Mesendoderm (in vitro differentiated cells): Measurements from ENCODE around the gene GLIPR1L2.
A peak's percentile ranks its signal among the peaks of the same experiment; 100 is the strongest.
"Not testable (repeated sequence)": the region's sequence is repeated elsewhere in the genome, so short reads cannot be mapped to it uniquely, and the experiment has no call there.

ENCODE experiments used
- DNase-seq: peaks from one replicate; pipeline ENCODE4 v3.0.0; 2013
- H2AK5ac ChIP-seq: 2 replicates; pipeline ENCODE4 v1.6.1; 2013; ENCODE audit warnings: low read length, inconsistent platforms
- H2BK120ac ChIP-seq: 2 replicates; pipeline ENCODE4 v1.6.1; 2013; ENCODE audit warnings: low read depth, mild to moderate bottlenecking, low read length, moderate library complexity, mixed read lengths
- H2BK15ac ChIP-seq: replicated peaks from 2 replicates; pipeline ENCODE4 v1.6.1; 2013; ENCODE audit warnings: low read depth, mild to moderate bottlenecking, moderate library complexity
- H2BK5ac ChIP-seq: 2 replicates; pipeline ENCODE4 v1.6.1; 2013; ENCODE audit warnings: low read length, inconsistent platforms
- H3K18ac ChIP-seq: 2 replicates; pipeline ENCODE4 v1.6.1; 2013; ENCODE audit warnings: mild to moderate bottlenecking, low read length, mixed read lengths
- H3K23ac ChIP-seq: one replicate; pipeline ENCODE4 v1.6.1; 2013; ENCODE audit warnings: low read length
- H3K27ac ChIP-seq: 2 replicates; pipeline ENCODE4 v1.5.1; 2013; ENCODE audit warnings: low read depth, mild to moderate bottlenecking, inconsistent platforms, low read length, moderate library complexity
- H3K27me3 ChIP-seq: 2 replicates; pipeline ENCODE4 v1.6.1; 2013; ENCODE audit warnings: low read length, control low read depth, mild to moderate bottlenecking, inconsistent platforms; ENCODE audit not compliant: insufficient read depth, poor library complexity
- H3K36me3 ChIP-seq: 2 replicates; pipeline ENCODE4 v1.6.1; 2013; ENCODE audit warnings: low read length, inconsistent platforms; ENCODE audit not compliant: control insufficient read depth, insufficient read depth
- H3K4ac ChIP-seq: one replicate; pipeline ENCODE4 v1.6.1; 2013; ENCODE audit warnings: low read depth, mild to moderate bottlenecking, low read length, moderate library complexity
- H3K4me1 ChIP-seq: 2 replicates; pipeline ENCODE4 v1.6.1; 2013; ENCODE audit warnings: low read depth, low read length, inconsistent platforms; ENCODE audit not compliant: control insufficient read depth
- H3K4me2 ChIP-seq: 2 replicates; pipeline ENCODE4 v1.6.1; 2013; ENCODE audit warnings: low read length
- H3K4me3 ChIP-seq: 2 replicates; pipeline ENCODE4 v1.5.1; 2013; ENCODE audit warnings: mild to moderate bottlenecking, low read length
- H3K56ac ChIP-seq: one replicate; pipeline ENCODE4 v1.6.1; 2013; ENCODE audit warnings: low read length
- H3K79me1 ChIP-seq: 2 replicates; pipeline ENCODE4 v1.6.1; 2013; ENCODE audit warnings: low read length, inconsistent platforms
- H3K79me2 ChIP-seq: 2 replicates; pipeline ENCODE4 v1.6.1; 2013; ENCODE audit warnings: mild to moderate bottlenecking, low read length; ENCODE audit not compliant: control insufficient read depth, insufficient read depth
- H3K9ac ChIP-seq: 2 replicates; pipeline ENCODE4 v1.6.1; 2013; ENCODE audit warnings: low read length, inconsistent platforms
- H4K5ac ChIP-seq: one replicate; pipeline ENCODE4 v1.6.1; 2013; ENCODE audit warnings: low read length
- H4K8ac ChIP-seq: one replicate; pipeline ENCODE4 v1.6.1; 2013; ENCODE audit warnings: low read depth, mild to moderate bottlenecking, control low read depth, low read length, moderate library complexity
- WGBS: extraction: QIAGEN DNeasy Blood & Tissue Kit; methylation state at CpG from one replicate; pipeline ENCODE4 v1.1.7; 2013; ENCODE audit warnings: low lambda C conversion rate, missing lambda C conversion rate; ENCODE audit not compliant: insufficient coverage; ENCODE audit errors: extremely low coverage; 5-methylcytosine and 5-hydroxymethylcytosine counted together

The GLIPR1L2 gene

DNA sequence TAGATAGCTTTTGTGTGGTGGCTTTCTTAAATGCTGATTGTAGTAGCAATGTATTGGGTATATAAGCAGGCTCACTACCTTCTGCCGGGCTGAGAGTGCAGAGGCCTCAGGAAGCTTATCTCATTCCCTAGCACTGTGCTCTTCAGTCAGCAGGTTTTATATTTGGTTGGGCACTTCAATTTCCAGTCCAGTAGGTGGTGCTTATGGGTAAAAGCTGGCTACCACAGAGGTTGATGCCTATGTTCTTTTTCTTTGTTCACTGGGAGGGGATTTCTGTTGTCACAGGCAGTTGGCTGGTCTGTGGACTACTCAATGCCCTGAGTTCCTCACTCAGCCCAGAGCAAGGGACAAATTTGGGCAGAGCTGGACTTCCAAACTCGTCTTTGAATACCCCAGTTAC, 46.7 kb downstream of the GLIPR1L2 start:
- H2BK120ac ChIP-seq: no peak overlapping the region
- no peak overlapping the region for H2BK5ac ChIP-seq
- H3K9ac ChIP-seq: no peak overlapping the region
- H2BK15ac ChIP-seq: no peak overlapping the region
- H3K18ac ChIP-seq: no peak overlapping the region
- H2AK5ac ChIP-seq: no peak overlapping the region
- H3K4me1 ChIP-seq: no peaks in the 10 kb centered on the region
- no peak overlapping the region for H3K23ac ChIP-seq
- H3K4ac ChIP-seq: no peak overlapping the region
- H3K56ac ChIP-seq: no peak overlapping the region
- no peaks in the 10 kb centered on the region for H3K27me3 ChIP-seq
- no peaks in the 10 kb centered on the region for H3K79me1 ChIP-seq
- no peak overlapping the region for H4K5ac ChIP-seq
- WGBS: no CpG with 5 or more reads among the region's 2 CpGs
- no peak overlapping the region for H3K27ac ChIP-seq
- peak; percentile 68 for DNase-seq
- no peaks in the 10 kb centered on the region for H3K36me3 ChIP-seq
- H3K4me2 ChIP-seq: no peak overlapping the region
- no peak overlapping the region for H4K8ac ChIP-seq
- H3K79me2 ChIP-seq: no peaks in the 10 kb centered on the region
- no peak overlapping the region for H3K4me3 ChIP-seq

DNA sequence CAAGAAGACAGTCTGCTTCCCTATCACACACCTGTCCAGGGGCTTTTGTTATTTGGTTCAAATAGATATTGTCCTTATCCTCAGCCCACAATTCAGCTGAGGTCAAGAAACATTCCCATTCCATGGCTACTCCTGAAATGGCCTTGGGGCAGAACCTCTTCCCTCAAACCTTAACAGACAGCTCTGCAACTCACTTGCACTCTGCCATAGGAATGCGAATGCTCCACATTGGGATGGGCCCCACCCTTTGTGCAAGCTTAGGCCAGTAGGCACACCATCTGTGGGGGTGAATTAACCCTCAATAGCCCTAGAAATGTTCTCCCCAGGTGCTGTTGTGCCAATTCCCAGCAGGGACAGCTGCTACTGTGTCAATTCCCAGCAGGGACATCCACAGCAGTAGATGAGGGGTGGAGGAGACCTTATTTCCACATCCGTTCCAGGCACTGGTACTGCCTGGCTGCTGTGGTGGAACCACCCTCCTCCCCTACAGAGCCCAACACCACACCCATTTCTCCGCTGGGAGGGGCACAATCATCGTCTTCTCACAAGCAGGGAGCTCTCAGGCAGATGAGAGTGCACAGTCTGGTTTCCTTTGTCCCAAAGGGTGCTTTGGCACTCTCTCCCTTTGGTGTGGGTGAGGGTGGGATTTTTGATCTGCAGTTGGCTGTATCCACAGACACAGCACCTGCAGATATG, 47.3 kb downstream of the GLIPR1L2 start:
- Histone ChIP-seq H3K9ac (no peak overlapping the region), H2BK5ac (no peak overlapping the region), H3K18ac (no peak overlapping the region), H2BK15ac (no peak overlapping the region), H3K27me3 (no peaks in the 10 kb centered on the region), H2AK5ac (no peak overlapping the region), H3K36me3 (no peaks in the 10 kb centered on the region), H3K4me3 (no peak overlapping the region), H3K4me1 (no peaks in the 10 kb centered on the region), H3K23ac (no peak overlapping the region), H2BK120ac (no peak overlapping the region), H3K4ac (no peak overlapping the region), H3K56ac (no peak overlapping the region), H4K5ac (no peak overlapping the region), H3K4me2 (no peak overlapping the region), H3K79me2 (no peaks in the 10 kb centered on the region), H3K27ac (no peak overlapping the region), H4K8ac (no peak overlapping the region), H3K79me1 (no peaks in the 10 kb centered on the region)
- WGBS: no CpG with 5 or more reads among the region's 4 CpGs
- DNase-seq: peak; percentile 16

DNA sequence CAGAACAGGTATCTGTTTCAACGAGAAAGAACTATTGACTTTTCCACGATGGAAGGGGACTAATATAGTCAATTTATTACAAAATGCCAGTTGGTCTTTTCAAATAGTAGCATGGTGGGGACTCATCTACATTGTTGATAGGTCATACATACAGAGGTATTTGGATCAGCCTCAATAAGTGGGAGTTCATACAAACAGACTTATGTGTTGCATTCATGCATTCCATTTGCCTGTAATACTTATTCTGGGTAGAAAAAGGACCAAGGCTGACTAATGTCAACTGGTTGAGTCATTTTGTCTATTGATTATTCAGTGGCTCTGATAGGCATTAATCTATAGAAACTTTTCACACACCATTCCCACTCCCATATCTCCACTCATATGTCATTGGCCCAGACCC, 48.2 kb downstream of the GLIPR1L2 start:
- Histone ChIP-seq H3K56ac (no peak overlapping the region), H3K27me3 (no peaks in the 10 kb centered on the region), H2AK5ac (no peak overlapping the region), H2BK15ac (no peak overlapping the region), H3K4me2 (no peak overlapping the region), H3K23ac (no peak overlapping the region), H3K4me3 (no peak overlapping the region), H2BK5ac (no peak overlapping the region), H3K18ac (no peak overlapping the region), H3K4ac (no peak overlapping the region), H3K9ac (no peak overlapping the region), H3K79me2 (no peaks in the 10 kb centered on the region), H3K27ac (no peak overlapping the region), H3K36me3 (no peaks in the 10 kb centered on the region), H2BK120ac (no peak overlapping the region), H4K5ac (no peak overlapping the region), H3K4me1 (no peaks in the 10 kb centered on the region), H3K79me1 (no peaks in the 10 kb centered on the region), H4K8ac (no peak overlapping the region)
- no CpG with 5 or more reads among the region's 2 CpGs for WGBS
- DNase-seq: no peak

DNA sequence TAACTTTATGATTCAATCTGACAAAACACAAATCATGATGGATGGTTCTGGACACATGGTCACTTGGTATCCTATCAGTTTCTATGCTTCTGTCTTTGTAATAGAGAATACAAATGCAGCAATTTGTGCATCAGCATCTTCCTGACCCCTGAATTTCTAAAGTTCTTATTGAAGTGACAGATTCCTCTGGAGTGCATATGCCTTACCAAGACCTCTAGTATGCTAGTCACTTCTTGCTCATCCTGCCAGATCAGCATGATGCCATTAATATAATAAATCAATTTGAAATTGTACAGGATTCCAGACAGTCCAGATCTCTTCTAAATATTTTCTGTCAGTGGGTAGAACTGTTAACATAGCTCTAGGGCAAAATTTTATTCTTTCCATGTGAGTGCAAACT, 49.0 kb downstream of the GLIPR1L2 start:
- H3K79me2 ChIP-seq: no peaks in the 10 kb centered on the region
- H4K5ac ChIP-seq: no peak overlapping the region
- no peak overlapping the region for H3K4ac ChIP-seq
- no peak overlapping the region for H2BK5ac ChIP-seq
- no peak overlapping the region for H3K4me2 ChIP-seq
- H2AK5ac ChIP-seq: no peak overlapping the region
- H4K8ac ChIP-seq: no peak overlapping the region
- H3K27ac ChIP-seq: no peak overlapping the region
- no peak overlapping the region for H2BK15ac ChIP-seq
- H3K79me1 ChIP-seq: no peaks in the 10 kb centered on the region
- H3K4me1 ChIP-seq: no peaks in the 10 kb centered on the region
- H3K4me3 ChIP-seq: no peak overlapping the region
- H2BK120ac ChIP-seq: no peak overlapping the region
- H3K56ac ChIP-seq: no peak overlapping the region
- H3K27me3 ChIP-seq: no peaks in the 10 kb centered on the region
- no peak overlapping the region for H3K18ac ChIP-seq
- no peak overlapping the region for H3K9ac ChIP-seq
- no peak overlapping the region for H3K23ac ChIP-seq
- DNase-seq: no peak
- no peaks in the 10 kb centered on the region for H3K36me3 ChIP-seq

DNA sequence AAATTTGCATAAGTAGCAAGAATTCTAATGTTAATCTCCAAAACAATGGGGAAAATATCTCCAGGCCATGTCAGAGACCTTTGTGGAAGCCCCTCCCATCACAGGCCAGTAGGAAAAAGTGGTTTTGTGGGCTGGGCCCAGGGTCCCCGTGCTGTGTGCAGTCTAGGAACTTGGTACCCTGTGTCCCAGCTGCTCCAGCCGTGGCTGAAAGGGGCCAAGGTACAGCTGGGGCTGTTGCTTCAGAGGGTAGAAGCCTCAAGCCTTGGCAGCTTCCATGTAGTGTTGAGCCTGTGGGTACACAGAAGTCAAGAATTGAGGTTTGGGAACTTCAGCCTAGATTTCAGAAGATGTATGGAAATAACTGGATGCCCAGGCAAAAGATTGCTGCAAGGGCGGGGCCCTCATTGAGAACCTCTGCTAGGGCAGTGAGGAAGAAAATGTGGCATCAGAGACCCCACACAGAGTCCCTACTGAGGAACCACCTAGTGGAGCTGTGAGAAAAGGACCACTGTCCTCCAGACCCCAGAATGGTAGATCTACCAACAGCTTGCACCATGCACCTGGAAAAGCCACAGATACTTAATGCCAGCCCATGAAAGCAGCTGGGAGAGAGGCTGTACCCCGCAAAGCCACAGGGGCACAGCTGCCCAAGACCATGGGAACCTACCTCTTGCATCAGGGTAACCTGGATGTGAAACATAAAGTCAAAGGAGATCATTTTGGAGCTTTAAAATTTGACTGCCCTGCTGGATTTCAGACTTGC, 51.0 kb downstream of the GLIPR1L2 start:
- no CpG with 5 or more reads among the region's 4 CpGs for WGBS
- H3K4me2 ChIP-seq: not testable (repeated sequence)

More for the DNA sequence above, 51.0 kb downstream of the GLIPR1L2 start:
- not testable (repeated sequence) for DNase-seq, H2AK5ac ChIP-seq, H3K79me2 ChIP-seq, H4K5ac ChIP-seq, H3K4me1 ChIP-seq, H2BK120ac ChIP-seq, H3K4ac ChIP-seq, H3K56ac ChIP-seq, H3K18ac ChIP-seq, H3K4me3 ChIP-seq, H3K27ac ChIP-seq, H3K23ac ChIP-seq, H3K36me3 ChIP-seq, H4K8ac ChIP-seq, H3K9ac ChIP-seq, H3K79me1 ChIP-seq, H2BK5ac ChIP-seq, H2BK15ac ChIP-seq, H3K27me3 ChIP-seq
